ENCODE measurements around the gene TRAPPC12.

DNA sequence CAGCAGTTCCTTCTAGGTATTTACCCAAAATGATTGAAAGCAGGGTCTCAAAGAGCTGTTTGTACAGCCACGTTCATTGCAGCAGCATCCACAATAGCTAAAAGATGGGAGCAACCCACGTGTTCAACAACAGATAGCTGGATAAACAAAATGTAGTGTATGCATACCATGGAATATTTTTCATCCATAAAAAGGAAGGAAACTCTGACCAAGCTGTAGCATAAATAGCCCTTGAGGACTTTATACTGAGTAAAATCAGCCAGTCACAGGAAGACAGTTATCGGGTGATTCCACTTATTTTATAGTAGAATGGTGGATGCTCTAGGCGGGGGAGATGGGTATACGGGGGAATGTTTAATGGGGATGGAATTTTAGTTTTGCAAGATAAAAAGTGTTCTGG, 7.5 kb downstream of the TRAPPC12 start:
- no peak for TF ChIP-seq EP300 (IDR thresholded peaks at IDR 0.05)
- no peak for TF ChIP-seq POLR2A (IDR thresholded peaks at IDR 0.05)
